Neural cell (in vitro differentiated cells): ENCODE results near the gene HLTF. TPM values are rescaled to one million over a fixed set of nuclear protein-coding genes. Genes with fewer than 3 reads are reported as not detected.

ENCODE experiments used
- H2AFZ ChIP-seq: fragments of 200-600, 300-800 bp; sonication (generic), shearing (Covaris generic); 2 replicates; pipeline ENCODE4 v1.6.0; 2014; ENCODE audit warnings: low read depth, mild to moderate bottlenecking, antibody characterized with exemption, low read length, moderate library complexity
- H3F3A ChIP-seq: fragments of 200-600 bp; shearing (Covaris generic); 2 replicates; pipeline ENCODE4 v1.6.1; 2016; ENCODE audit warnings: mild to moderate bottlenecking, moderate library complexity, mixed read lengths, antibody characterized with exemption, low read length; ENCODE audit not compliant: insufficient read depth, poor library complexity, severe bottlenecking
- H3K27ac ChIP-seq: fragments of 200-600, 300-800 bp; sonication (generic), shearing (Covaris generic); 2 replicates; pipeline ENCODE4 v1.5.1; 2014; ENCODE audit warnings: mild to moderate bottlenecking, low read length, moderate library complexity
- H3K27me3 ChIP-seq: fragments of 300-800, 200-600 bp; sonication (generic), shearing (Covaris generic); 2 replicates; pipeline ENCODE4 v1.6.0; 2014; ENCODE audit warnings: mild to moderate bottlenecking, low read depth, low read length, moderate library complexity; ENCODE audit not compliant: insufficient read depth
- H3K36me3 ChIP-seq: fragments of 300-800, 200-600 bp; sonication (generic), shearing (Covaris generic); 2 replicates; pipeline ENCODE4 v1.5.1; 2014; ENCODE audit warnings: mild to moderate bottlenecking, antibody characterized with exemption, low read length, moderate library complexity; ENCODE audit not compliant: insufficient read depth
- H3K4me2 ChIP-seq: fragments of 300-800, 200-600 bp; sonication (generic), shearing (Covaris generic); 2 replicates; pipeline ENCODE4 v1.6.0; 2014; ENCODE audit warnings: mild to moderate bottlenecking, low read length
- H3K4me3 ChIP-seq: fragments of 300-800, 200-600 bp; sonication (generic), shearing (Covaris generic); 2 replicates; pipeline ENCODE4 v1.5.1; 2014; ENCODE audit warnings: mild to moderate bottlenecking, low read length, moderate library complexity
- H3K79me2 ChIP-seq: fragments of 200-600 bp; shearing (Covaris generic); replicated peaks from 2 replicates; pipeline ENCODE4 v1.6.0; 2014; ENCODE audit warnings: mild to moderate bottlenecking, low read length, moderate library complexity; ENCODE audit not compliant: insufficient read depth
- H3K9ac ChIP-seq: fragments of 300-800, 200-600 bp; sonication (generic), shearing (Covaris generic); 2 replicates; pipeline ENCODE4 v1.6.1; 2016; ENCODE audit warnings: mild to moderate bottlenecking, low read length, mixed read lengths
- H3K9me2 ChIP-seq: fragments of 200-600 bp; shearing (Covaris generic); 2 replicates; pipeline ENCODE4 v1.6.1; 2016; ENCODE audit warnings: mild to moderate bottlenecking, low read length, mixed read lengths; ENCODE audit not compliant: insufficient read depth
- H3K9me3 ChIP-seq: fragments of 200-600, 300-800 bp; sonication (generic), shearing (Covaris generic); 2 replicates; pipeline ENCODE4 v1.6.1; 2016; ENCODE audit warnings: mild to moderate bottlenecking, mixed run types, low read length, moderate library complexity, mixed read lengths
- H4K20me1 ChIP-seq: fragments of 200-600 bp; shearing (Covaris generic); 2 replicates; pipeline ENCODE4 v1.6.1; 2016; ENCODE audit warnings: mild to moderate bottlenecking, mixed run types; ENCODE audit not compliant: insufficient read depth
- CTCF ChIP-seq: fragments of 450-650 bp; IDR thresholded peaks from 2 replicates; pipeline ENCODE4 v1.5.1; 2014; ENCODE audit warnings: antibody characterized with exemption, mild to moderate bottlenecking, moderate library complexity; ENCODE audit not compliant: poor library complexity, severe bottlenecking
- EP300 ChIP-seq: fragments of 450-650 bp; conservative IDR thresholded peaks from 2 replicates; pipeline ENCODE4 v1.6.1; 2014; ENCODE audit warnings: antibody characterized with exemption, mild to moderate bottlenecking, moderate library complexity; ENCODE audit not compliant: poor library complexity, severe bottlenecking
- EZH2 ChIP-seq: fragments of 200-600, 300-800 bp; shearing (Covaris generic), sonication (generic); IDR thresholded peaks from 2 replicates; pipeline ENCODE4 v1.6.1; 2014; ENCODE audit warnings: antibody characterized with exemption, low read length, borderline replicate concordance, mild to moderate bottlenecking; ENCODE audit not compliant: insufficient read depth, poor library complexity, severe bottlenecking
- MXI1 ChIP-seq: fragments of 450-650 bp; conservative IDR thresholded peaks from 2 replicates; pipeline ENCODE4 v1.6.1; 2014; ENCODE audit warnings: antibody characterized with exemption, mild to moderate bottlenecking; ENCODE audit not compliant: poor library complexity, severe bottlenecking
- POLR2AphosphoS5 ChIP-seq: IDR thresholded peaks from 2 replicates; pipeline ENCODE4 v1.6.1; 2012
- RAD21 ChIP-seq: fragments of 450-650 bp; conservative IDR thresholded peaks from 2 replicates; pipeline ENCODE4 v1.6.1; 2014; ENCODE audit warnings: antibody characterized with exemption, mild to moderate bottlenecking, moderate library complexity
- REST ChIP-seq: IDR thresholded peaks from 2 replicates; pipeline ENCODE4 v1.6.1; 2012; ENCODE audit warnings: borderline replicate concordance
- SMC3 ChIP-seq: fragments of 450-650 bp; conservative IDR thresholded peaks from 2 replicates; pipeline ENCODE4 v1.6.1; 2014; ENCODE audit warnings: antibody characterized with exemption, mild to moderate bottlenecking, moderate library complexity; ENCODE audit not compliant: poor library complexity
- TAF1 ChIP-seq: IDR thresholded peaks from 2 replicates; pipeline ENCODE4 v1.6.1; 2012; ENCODE audit warnings: low read depth
- polyA plus RNA-seq: library from polyadenylated mRNA; depleted of rRNA; stranded (reverse); fragments of >200 nt; gene quantifications from 2 replicates; pipeline ENCODE4 v1.2.3, GENCODE V29; 2014

Gene HLTF
- polyA plus RNA-seq, 1 donor from 2014 or later: 164 TPM

GRCh38 chr3:149016242-149016641, 70.1 kb downstream of the HLTF start:
- Histone ChIP-seq H3F3A (no peaks in the 10 kb centered on the region), H3K9me3 (no peaks in the 10 kb centered on the region), H3K9me2 (no peaks in the 10 kb centered on the region), H3K4me3 (no peak overlapping the region), H2AFZ (no peak overlapping the region), H3K36me3 (no peaks in the 10 kb centered on the region), H3K27me3 (no peaks in the 10 kb centered on the region), H3K4me2 (no peak overlapping the region), H3K27ac (no peak overlapping the region), H3K79me2 (no peaks in the 10 kb centered on the region), H3K9ac (no peak overlapping the region), H4K20me1 (no peaks in the 10 kb centered on the region)
- TF ChIP-seq RAD21: no peak
- TF ChIP-seq SMC3: no peak
- TF ChIP-seq EZH2: no peak
- no peak for TF ChIP-seq TAF1
- TF ChIP-seq POLR2AphosphoS5: no peak
- TF ChIP-seq EP300: no peak
- TF ChIP-seq REST: no peak
- no peak for TF ChIP-seq CTCF
- no peak for TF ChIP-seq MXI1

DNA sequence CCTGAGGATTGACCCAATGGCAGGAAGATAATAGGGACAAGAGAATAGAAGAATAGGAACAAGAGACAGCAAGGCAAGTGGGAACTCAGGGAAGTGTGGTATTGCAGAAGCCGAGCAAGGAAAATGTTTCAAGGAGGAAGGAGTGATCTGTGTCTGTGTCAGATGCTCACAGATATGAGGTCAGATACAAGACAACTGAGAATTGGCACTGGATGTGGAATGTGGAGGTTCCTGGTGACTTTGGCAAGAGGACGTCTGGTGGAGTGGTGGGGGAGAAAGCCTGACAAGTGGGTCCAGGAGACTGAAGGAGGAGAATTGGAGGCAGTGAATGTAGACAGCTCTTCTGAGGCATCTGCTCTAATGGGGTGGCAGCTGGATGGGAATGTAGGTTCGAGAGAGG, 70.9 kb downstream of the HLTF start:
- Histone ChIP-seq H2AFZ (no peak overlapping the region), H3K4me2 (no peak overlapping the region), H3K27me3 (no peaks in the 10 kb centered on the region), H4K20me1 (no peaks in the 10 kb centered on the region), H3K9me2 (no peaks in the 10 kb centered on the region), H3K36me3 (no peaks in the 10 kb centered on the region), H3K4me3 (no peak overlapping the region), H3K27ac (no peak overlapping the region), H3F3A (no peaks in the 10 kb centered on the region), H3K9me3 (no peaks in the 10 kb centered on the region), H3K9ac (no peak overlapping the region), H3K79me2 (no peaks in the 10 kb centered on the region)
- TF ChIP-seq SMC3: no peak

GRCh38 chr3:149013726-149014125, 72.6 kb downstream of the HLTF start:
- no peaks in the 10 kb centered on the region for H3F3A ChIP-seq
- no peak overlapping the region for H3K9ac ChIP-seq
- H3K9me3 ChIP-seq: no peaks in the 10 kb centered on the region
- H3K36me3 ChIP-seq: no peaks in the 10 kb centered on the region
- no peak overlapping the region for H3K4me3 ChIP-seq
- no peak for TF ChIP-seq POLR2AphosphoS5
- TF ChIP-seq SMC3: no peak
- TF ChIP-seq CTCF: no peak
- TF ChIP-seq MXI1: no peak
- no peak for TF ChIP-seq REST
- no peak for TF ChIP-seq TAF1
- TF ChIP-seq EP300: no peak
- TF ChIP-seq RAD21: no peak
- TF ChIP-seq EZH2: no peak
- H3K9me2 ChIP-seq: no peaks in the 10 kb centered on the region
- H3K4me2 ChIP-seq: no peak overlapping the region
- H4K20me1 ChIP-seq: no peaks in the 10 kb centered on the region
- H2AFZ ChIP-seq: no peak overlapping the region
- no peak overlapping the region for H3K27ac ChIP-seq
- H3K79me2 ChIP-seq: no peaks in the 10 kb centered on the region
- H3K27me3 ChIP-seq: no peaks in the 10 kb centered on the region
